Liver (tissue), 3 donors: ENCODE data around the gene PRDM8.

ENCODE experiments used
- ATF3 ChIP-seq: IDR thresholded peaks from 2 replicates; pipeline ENCODE4 v1.6.1; 2016; ENCODE audit warnings: antibody characterized with exemption
- CTCF ChIP-seq: fragments of 150-350 bp; IDR thresholded peaks from 2 replicates; pipeline ENCODE4 v1.5.1; 2017; ENCODE audit warnings: improper control_type of control experiment, low read depth, low read length; ENCODE audit not compliant: missing input control
- EGR1 ChIP-seq, 2 donors: IDR thresholded peaks; 2 replicates each; pipeline ENCODE4 v1.6.1; 2016 to 2018; ENCODE audit warnings: antibody characterized with exemption in 2 of 2, low read depth in 2 of 2
- REST ChIP-seq: IDR thresholded peaks from 2 replicates; pipeline ENCODE4 v1.6.1; 2016; ENCODE audit warnings: antibody characterized with exemption, mild to moderate bottlenecking
- donor health status: healthy.
- donor health status: healthy.

GRCh38 chr4:80150387-80151180, 46.7 kb upstream of the PRDM8 start:
- TF ChIP-seq CTCF: no peak
- no peak for TF ChIP-seq ATF3
- TF ChIP-seq EGR1 (IDR thresholded peaks at IDR 0.05; ENCODE audit: low read depth in 2 of 2): no peak
- no peak for TF ChIP-seq REST
